Endothelial cell of umbilical vein (primary cell): Measurements from ENCODE around the gene SMIM7.

Source experiments
- EZH2 ChIP-seq: IDR thresholded peaks from 2 replicates; pipeline ENCODE4 v1.6.1; 2012; ENCODE audit warnings: borderline replicate concordance, low read depth, mild to moderate bottlenecking, moderate library complexity, low read length, inconsistent platforms; ENCODE audit not compliant: severe bottlenecking
- JUN ChIP-seq: IDR thresholded peaks from 2 replicates; pipeline ENCODE4 v1.6.1; 2011; ENCODE audit warnings: borderline replicate concordance, low read depth; ENCODE audit not compliant: insufficient read length, insufficient read depth
- MYC ChIP-seq: IDR thresholded peaks from one replicate; pipeline ENCODE4 v1.6.1; 2011; ENCODE audit warnings: mild to moderate bottlenecking, low read depth, low read length
- POLR2A ChIP-seq: IDR thresholded peaks from 2 replicates; pipeline ENCODE4 v1.6.1; 2012; ENCODE audit warnings: low read depth, mild to moderate bottlenecking, control low read depth, low read length
- POLR2AphosphoS5 ChIP-seq: IDR thresholded peaks from 2 replicates; pipeline ENCODE4 v1.6.1; 2012; ENCODE audit warnings: low read depth, mild to moderate bottlenecking, control low read depth, low read length, moderate library complexity; ENCODE audit not compliant: insufficient read depth
- TF ChIP-seq, protein P1 (sequence below), 2 donors: IDR thresholded peaks; 1 replicate in 1 of 2; 2 replicates in 1 of 2; pipeline ENCODE4 v1.5.1; 2011; ENCODE audit warnings: low read length in 2 of 2, mild to moderate bottlenecking in 2 of 2, moderate library complexity in 2 of 2, control low read depth in 1 of 2, inconsistent platforms in 1 of 2, low read depth in 1 of 2; ENCODE audit not compliant: insufficient read depth in 1 of 2; ENCODE audit errors: extremely low read depth in 1 of 2
- TF ChIP-seq, protein P2 (sequence below): IDR thresholded peaks from 2 replicates; pipeline ENCODE4 v1.6.1; 2011; ENCODE audit not compliant: insufficient read depth, insufficient read length

DNA sequence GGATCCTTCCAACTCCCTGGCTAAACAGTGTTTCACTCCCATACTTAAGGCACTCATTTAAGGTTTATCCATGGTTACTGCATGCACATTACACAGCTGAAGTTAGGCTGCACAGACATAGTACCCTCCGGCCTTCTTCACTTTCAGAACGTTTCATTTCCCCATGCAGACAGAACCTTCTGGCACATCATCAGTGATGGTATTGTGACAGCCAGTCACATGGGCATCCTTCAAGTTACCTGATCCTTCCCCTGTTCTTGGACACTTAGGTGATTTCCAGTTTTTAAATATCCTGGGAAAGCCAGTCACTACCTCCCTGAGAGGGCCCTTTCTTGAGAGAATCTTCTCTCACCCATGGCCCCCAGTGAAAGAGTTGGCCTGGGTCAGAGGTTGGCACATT lies 9.1 kb downstream of the SMIM7 start:
- TF ChIP-seq, protein P1, sequence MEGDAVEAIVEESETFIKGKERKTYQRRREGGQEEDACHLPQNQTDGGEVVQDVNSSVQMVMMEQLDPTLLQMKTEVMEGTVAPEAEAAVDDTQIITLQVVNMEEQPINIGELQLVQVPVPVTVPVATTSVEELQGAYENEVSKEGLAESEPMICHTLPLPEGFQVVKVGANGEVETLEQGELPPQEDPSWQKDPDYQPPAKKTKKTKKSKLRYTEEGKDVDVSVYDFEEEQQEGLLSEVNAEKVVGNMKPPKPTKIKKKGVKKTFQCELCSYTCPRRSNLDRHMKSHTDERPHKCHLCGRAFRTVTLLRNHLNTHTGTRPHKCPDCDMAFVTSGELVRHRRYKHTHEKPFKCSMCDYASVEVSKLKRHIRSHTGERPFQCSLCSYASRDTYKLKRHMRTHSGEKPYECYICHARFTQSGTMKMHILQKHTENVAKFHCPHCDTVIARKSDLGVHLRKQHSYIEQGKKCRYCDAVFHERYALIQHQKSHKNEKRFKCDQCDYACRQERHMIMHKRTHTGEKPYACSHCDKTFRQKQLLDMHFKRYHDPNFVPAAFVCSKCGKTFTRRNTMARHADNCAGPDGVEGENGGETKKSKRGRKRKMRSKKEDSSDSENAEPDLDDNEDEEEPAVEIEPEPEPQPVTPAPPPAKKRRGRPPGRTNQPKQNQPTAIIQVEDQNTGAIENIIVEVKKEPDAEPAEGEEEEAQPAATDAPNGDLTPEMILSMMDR (IDR thresholded peaks at IDR 0.05; ENCODE audit: extremely low read depth in 1 of 2, insufficient read depth in 1 of 2, low read depth in 1 of 2, low read length in 2 of 2): no peak
- TF ChIP-seq POLR2A (no peak), JUN (no peak), MYC (no peak), POLR2AphosphoS5 (no peak), EZH2 (no peak)
- TF ChIP-seq, protein P2, sequence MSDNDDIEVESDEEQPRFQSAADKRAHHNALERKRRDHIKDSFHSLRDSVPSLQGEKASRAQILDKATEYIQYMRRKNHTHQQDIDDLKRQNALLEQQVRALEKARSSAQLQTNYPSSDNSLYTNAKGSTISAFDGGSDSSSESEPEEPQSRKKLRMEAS: no peak
